ENCODE results near the gene CAMK1D.

DNA sequence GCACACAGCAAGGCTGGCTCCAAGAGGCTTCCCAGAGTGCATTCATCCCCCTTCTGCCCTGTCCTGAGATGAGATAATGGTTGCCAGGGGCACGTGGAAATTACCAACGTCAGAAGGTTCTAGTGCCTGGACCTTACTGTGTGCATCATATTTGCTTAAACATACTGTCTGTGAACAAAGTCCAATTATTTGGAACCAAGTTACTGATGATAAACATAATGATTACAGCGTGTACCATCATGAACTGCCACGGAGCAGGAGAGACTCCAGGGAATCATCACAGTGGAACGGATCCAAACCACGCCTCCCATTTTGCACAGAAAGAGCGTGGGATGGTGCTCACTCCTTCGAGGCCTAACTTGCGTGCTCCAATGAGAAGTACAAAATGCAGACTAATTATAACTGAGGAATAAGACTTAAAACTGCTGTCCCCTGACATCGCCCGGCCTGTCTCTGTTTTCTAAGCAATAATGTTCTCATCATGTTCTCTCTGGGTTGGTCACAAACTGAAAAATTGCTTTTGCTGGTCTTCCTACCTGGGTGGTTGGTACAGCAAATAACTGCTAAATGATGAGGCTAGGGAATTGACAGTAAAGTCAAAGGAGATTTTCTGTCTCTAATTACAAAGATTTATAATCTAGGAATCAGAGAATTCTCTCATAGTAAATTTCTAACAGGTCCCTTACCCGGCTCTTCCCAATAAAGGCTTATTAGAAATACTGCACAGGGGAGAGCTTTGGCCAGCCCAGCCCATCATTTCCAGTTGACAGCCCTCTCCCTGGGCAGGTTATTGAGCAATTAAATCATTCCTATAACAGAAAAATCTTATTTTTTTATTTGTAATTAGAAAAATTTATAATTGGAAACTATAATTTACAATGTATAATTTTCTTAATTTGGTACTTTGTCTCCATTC, 182.2 kb downstream of the CAMK1D start:
- TF ChIP-seq POLR2A (IDR thresholded peaks at IDR 0.05): no peak
- TF ChIP-seq, protein P1, sequence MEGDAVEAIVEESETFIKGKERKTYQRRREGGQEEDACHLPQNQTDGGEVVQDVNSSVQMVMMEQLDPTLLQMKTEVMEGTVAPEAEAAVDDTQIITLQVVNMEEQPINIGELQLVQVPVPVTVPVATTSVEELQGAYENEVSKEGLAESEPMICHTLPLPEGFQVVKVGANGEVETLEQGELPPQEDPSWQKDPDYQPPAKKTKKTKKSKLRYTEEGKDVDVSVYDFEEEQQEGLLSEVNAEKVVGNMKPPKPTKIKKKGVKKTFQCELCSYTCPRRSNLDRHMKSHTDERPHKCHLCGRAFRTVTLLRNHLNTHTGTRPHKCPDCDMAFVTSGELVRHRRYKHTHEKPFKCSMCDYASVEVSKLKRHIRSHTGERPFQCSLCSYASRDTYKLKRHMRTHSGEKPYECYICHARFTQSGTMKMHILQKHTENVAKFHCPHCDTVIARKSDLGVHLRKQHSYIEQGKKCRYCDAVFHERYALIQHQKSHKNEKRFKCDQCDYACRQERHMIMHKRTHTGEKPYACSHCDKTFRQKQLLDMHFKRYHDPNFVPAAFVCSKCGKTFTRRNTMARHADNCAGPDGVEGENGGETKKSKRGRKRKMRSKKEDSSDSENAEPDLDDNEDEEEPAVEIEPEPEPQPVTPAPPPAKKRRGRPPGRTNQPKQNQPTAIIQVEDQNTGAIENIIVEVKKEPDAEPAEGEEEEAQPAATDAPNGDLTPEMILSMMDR (IDR thresholded peaks at IDR 0.05): no peak
